SU-DHL-6 (cell line): ENCODE results near the gene LRRC40.

Experiments used
- H2AFZ ChIP-seq: fragments of 200-600 bp; sonication (generic); 2 replicates; pipeline ENCODE4 v1.6.1; 2014; ENCODE audit warnings: low read depth, mild to moderate bottlenecking, moderate library complexity, mixed read lengths, antibody characterized with exemption, low read length; ENCODE audit not compliant: severe bottlenecking
- H3F3A ChIP-seq: fragments of 200-600 bp; shearing (Covaris generic); 2 replicates; pipeline ENCODE4 v1.6.0; 2016; ENCODE audit warnings: antibody characterized with exemption, mild to moderate bottlenecking; ENCODE audit not compliant: insufficient read depth
- H3K27ac ChIP-seq: fragments of 200-600 bp; sonication (generic); 2 replicates; pipeline ENCODE4 v1.5.1; 2016; ENCODE audit warnings: low read depth, mild to moderate bottlenecking, low read length, moderate library complexity, mixed read lengths
- H3K27me3 ChIP-seq: fragments of 200-600 bp; sonication (generic), shearing (Covaris generic); 2 replicates; pipeline ENCODE4 v1.6.0; 2014; ENCODE audit warnings: mild to moderate bottlenecking, low read length
- H3K36me3 ChIP-seq: fragments of 200-600 bp; sonication (generic); 2 replicates; pipeline ENCODE4 v1.6.1; 2014; ENCODE audit warnings: mild to moderate bottlenecking, low read length, mixed read lengths
- H3K4me2 ChIP-seq: fragments of 300-600, 200-600 bp; shearing (Covaris generic), sonication (generic); 2 replicates; pipeline ENCODE4 v1.6.0; 2014; ENCODE audit warnings: low read length, low read depth, mild to moderate bottlenecking; ENCODE audit not compliant: poor library complexity, severe bottlenecking
- H3K4me3 ChIP-seq: fragments of 200-600 bp; sonication (generic); 2 replicates; pipeline ENCODE4 v1.5.1; 2014; ENCODE audit warnings: antibody characterized with exemption, low read length, mild to moderate bottlenecking, mixed read lengths; ENCODE audit not compliant: insufficient read depth, poor library complexity, severe bottlenecking
- H3K79me2 ChIP-seq: fragments of 200-600 bp; sonication (generic); 2 replicates; pipeline ENCODE4 v1.6.1; 2014; ENCODE audit warnings: mild to moderate bottlenecking, low read length, moderate library complexity; ENCODE audit not compliant: insufficient read depth
- H3K9ac ChIP-seq: fragments of 200-600 bp; sonication (generic); 2 replicates; pipeline ENCODE4 v1.7.0; 2014; ENCODE audit warnings: mild to moderate bottlenecking, low read length
- H3K9me2 ChIP-seq: fragments of 200-600 bp; sonication (generic); replicated peaks from 2 replicates; pipeline ENCODE4 v1.6.1; 2014; ENCODE audit warnings: low read length; ENCODE audit not compliant: insufficient read depth
- H3K9me3 ChIP-seq: fragments of 200-600 bp; sonication (generic); 2 replicates; pipeline ENCODE4 v1.6.1; 2014; ENCODE audit warnings: low read length, mixed read lengths; ENCODE audit not compliant: insufficient read depth
- H4K20me1 ChIP-seq: fragments of 200-600 bp; sonication (generic); 2 replicates; pipeline ENCODE4 v1.6.1; 2014; ENCODE audit warnings: low read depth, mild to moderate bottlenecking, antibody characterized with exemption, low read length, moderate library complexity, mixed read lengths
- EZH2phosphoT487 ChIP-seq: fragments of 200-600 bp; sonication (generic), shearing (Covaris generic); conservative IDR thresholded peaks from 2 replicates; pipeline ENCODE4 v1.6.1; 2018; ENCODE audit warnings: mild to moderate bottlenecking, antibody characterized with exemption, low read length, moderate library complexity, mixed read lengths
- TF ChIP-seq, protein P1 (sequence below): fragments of 200-600 bp; sonication (generic); IDR thresholded peaks from one replicate; pipeline ENCODE4 v1.5.1; 2017; ENCODE audit warnings: antibody characterized with exemption, mild to moderate bottlenecking, low read length, moderate library complexity; ENCODE audit not compliant: insufficient read depth, poor library complexity, severe bottlenecking

Gene LRRC40

GRCh38 chr1:70247122-70247521 lies 41.7 kb upstream of the LRRC40 start:
- H3K9me3 ChIP-seq, result no peaks in the 10 kb centered on the region
- H3K9ac ChIP-seq, result no peak overlapping the region
- H3K27ac ChIP-seq, result no peak overlapping the region
- H3K4me3 ChIP-seq, result no peak overlapping the region
- H3K79me2 ChIP-seq, result no peaks in the 10 kb centered on the region
- no peaks in the 10 kb centered on the region for H4K20me1 ChIP-seq
- no peaks in the 10 kb centered on the region for H3K9me2 ChIP-seq
- H2AFZ ChIP-seq, result no peak overlapping the region
- H3F3A ChIP-seq, result peaks cover 32% of the 10 kb centered on the region
- H3K27me3 ChIP-seq, result no peaks in the 10 kb centered on the region
- no peak for TF ChIP-seq EZH2phosphoT487
- TF ChIP-seq, protein P1, sequence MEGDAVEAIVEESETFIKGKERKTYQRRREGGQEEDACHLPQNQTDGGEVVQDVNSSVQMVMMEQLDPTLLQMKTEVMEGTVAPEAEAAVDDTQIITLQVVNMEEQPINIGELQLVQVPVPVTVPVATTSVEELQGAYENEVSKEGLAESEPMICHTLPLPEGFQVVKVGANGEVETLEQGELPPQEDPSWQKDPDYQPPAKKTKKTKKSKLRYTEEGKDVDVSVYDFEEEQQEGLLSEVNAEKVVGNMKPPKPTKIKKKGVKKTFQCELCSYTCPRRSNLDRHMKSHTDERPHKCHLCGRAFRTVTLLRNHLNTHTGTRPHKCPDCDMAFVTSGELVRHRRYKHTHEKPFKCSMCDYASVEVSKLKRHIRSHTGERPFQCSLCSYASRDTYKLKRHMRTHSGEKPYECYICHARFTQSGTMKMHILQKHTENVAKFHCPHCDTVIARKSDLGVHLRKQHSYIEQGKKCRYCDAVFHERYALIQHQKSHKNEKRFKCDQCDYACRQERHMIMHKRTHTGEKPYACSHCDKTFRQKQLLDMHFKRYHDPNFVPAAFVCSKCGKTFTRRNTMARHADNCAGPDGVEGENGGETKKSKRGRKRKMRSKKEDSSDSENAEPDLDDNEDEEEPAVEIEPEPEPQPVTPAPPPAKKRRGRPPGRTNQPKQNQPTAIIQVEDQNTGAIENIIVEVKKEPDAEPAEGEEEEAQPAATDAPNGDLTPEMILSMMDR, result no peak
- H3K36me3 ChIP-seq, result peaks cover 93% of the 10 kb centered on the region
- H3K4me2 ChIP-seq, result no peak overlapping the region

- peaks cover 35% of the 10 kb centered on the region for H3K79me2 ChIP-seq
- H4K20me1 ChIP-seq, result peaks cover 7% of the 10 kb centered on the region
These were observed 34.6 kb upstream of the LRRC40 start for GRCh38 chr1:70239940-70240339.

DNA sequence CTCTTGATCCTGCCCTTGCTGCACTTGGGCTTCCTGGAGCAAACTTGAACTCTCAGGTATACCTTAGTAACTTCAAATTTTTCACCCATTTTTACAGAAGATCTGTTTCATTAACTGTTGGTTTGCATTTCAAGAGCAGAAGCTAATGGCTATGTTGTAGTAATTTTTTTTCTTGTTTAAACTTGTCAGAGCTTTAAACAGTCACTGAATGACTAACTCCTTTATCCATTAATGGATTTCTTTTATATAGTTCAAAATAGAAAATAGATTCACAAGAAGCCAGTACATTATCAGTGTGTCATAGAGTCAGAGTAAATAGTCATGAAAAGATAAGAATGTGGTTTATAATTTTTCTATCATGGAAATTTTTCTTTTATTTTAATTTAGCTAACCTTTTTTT lies 29.4 kb upstream of the LRRC40 start:
- Histone ChIP-seq H3K27me3 (no peaks in the 10 kb centered on the region), H4K20me1 (peaks cover 20% of the 10 kb centered on the region), H3K9me3 (no peaks in the 10 kb centered on the region), H2AFZ (no peak overlapping the region), H3K4me3 (no peak overlapping the region), H3F3A (peaks cover 5% of the 10 kb centered on the region; the same call in 1 of the 2 replicates), H3K9ac (no peak overlapping the region), H3K79me2 (peaks cover 27% of the 10 kb centered on the region), H3K4me2 (no peak overlapping the region), H3K9me2 (no peaks in the 10 kb centered on the region), H3K27ac (no peak overlapping the region), H3K36me3 (peaks cover 93% of the 10 kb centered on the region)
- TF ChIP-seq, protein P1, result no peak
- no peak for TF ChIP-seq EZH2phosphoT487

More at GRCh38 chr1:70239940-70240339, 34.6 kb upstream of the LRRC40 start:
- Histone ChIP-seq H2AFZ (no peak overlapping the region), H3K9me3 (no peaks in the 10 kb centered on the region), H3K36me3 (peaks cover 87% of the 10 kb centered on the region), H3K27ac (no peak overlapping the region), H3K9me2 (no peaks in the 10 kb centered on the region), H3F3A (peaks cover 5% of the 10 kb centered on the region; the same call in 1 of the 2 replicates), H3K4me3 (no peak overlapping the region), H3K4me2 (no peak overlapping the region), H3K27me3 (no peaks in the 10 kb centered on the region), H3K9ac (no peak overlapping the region)
- no peak for TF ChIP-seq EZH2phosphoT487

DNA sequence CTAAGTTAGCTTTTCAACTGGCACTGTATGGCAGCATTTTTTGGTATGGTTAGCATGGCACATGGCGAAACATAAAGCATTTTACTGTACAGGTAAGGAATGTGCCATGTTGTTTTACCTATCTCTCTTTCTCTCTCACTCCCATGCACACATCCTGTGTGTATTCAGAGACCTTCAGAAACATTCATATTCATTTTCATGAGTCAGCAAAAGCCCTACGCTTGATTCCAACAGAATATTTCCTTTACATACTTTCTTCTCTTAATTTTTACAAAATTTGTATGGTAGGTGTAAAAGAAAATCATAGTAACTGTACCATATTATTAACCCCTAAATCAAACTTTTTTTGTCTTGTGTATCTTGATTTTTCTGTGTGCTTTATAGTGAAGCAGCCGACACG lies 26.1 kb upstream of the LRRC40 start:
- H3F3A ChIP-seq, result peaks cover 9% of the 10 kb centered on the region; the same call in 1 of the 2 replicates
- no peak overlapping the region for H2AFZ ChIP-seq
- peaks cover 97% of the 10 kb centered on the region for H3K36me3 ChIP-seq
- no peak overlapping the region for H3K4me2 ChIP-seq
- H3K9ac ChIP-seq, result no peak overlapping the region
- TF ChIP-seq, protein P1, result no peak
- no peak for TF ChIP-seq EZH2phosphoT487
- H3K27ac ChIP-seq, result no peak overlapping the region
- H3K9me2 ChIP-seq, result no peaks in the 10 kb centered on the region
- H3K9me3 ChIP-seq, result no peaks in the 10 kb centered on the region
- peaks cover 39% of the 10 kb centered on the region for H4K20me1 ChIP-seq
- no peak overlapping the region for H3K4me3 ChIP-seq
- peaks cover 47% of the 10 kb centered on the region for H3K79me2 ChIP-seq
- no peaks in the 10 kb centered on the region for H3K27me3 ChIP-seq
